Measurements from ENCODE around the gene CCDC124. TPM values are rescaled to one million over a fixed set of nuclear protein-coding genes. Genes with fewer than 3 reads are reported as not detected.
"Not testable (repeated sequence)": the region's sequence is repeated elsewhere in the genome, so short reads cannot be mapped to it uniquely, and the experiment has no call there.

CCDC124 gene
- total RNA-seq = 24.8 and 58.4 TPM in 2 replicates

DNA sequence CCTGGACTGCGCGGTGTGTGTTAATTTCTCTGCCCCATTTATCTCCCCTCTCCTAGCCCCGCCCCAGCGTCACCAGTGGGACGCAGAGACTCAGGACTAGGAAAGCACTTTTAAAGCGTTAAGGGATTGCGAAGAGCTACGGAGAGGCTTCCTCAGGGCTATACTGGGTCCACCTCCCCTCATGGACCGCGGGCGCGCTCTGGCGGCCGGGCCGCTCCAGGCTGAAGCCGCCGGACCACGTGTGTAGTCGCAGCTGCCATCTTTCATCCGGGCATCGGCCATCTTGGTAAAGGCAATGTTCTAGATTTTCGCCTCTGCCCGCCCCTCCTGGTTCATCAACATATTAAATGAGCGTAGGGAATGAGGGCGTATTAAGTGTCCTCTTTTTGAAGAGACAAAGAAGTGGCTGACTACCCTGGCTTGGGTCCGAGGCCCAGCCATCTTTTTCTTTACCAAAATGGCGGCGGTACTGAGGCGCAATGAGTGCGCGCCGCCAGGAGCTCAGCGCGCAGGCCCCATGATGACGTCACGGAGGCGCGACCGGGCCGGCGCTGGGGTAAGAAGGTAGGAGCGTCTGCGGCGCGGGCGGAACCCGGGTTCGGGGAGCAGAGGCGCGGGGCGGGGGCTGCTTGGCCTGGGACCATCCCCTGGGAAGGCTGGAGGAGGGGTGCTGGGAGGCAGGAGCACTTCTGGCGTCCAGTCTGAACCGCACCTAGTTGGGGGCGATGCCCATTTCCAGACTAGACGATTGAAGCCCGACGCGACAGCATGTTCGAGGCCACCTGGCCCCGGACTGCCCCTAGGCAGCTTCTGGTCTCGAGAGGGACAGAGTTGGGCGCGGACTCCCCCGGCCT lies at the start of gene CCDC124:
Gene CCDC124 (plus strand): TSS at position 531 of the 854 bp plus-strand sequence. CDS start 3,406 bp downstream, outside the sequence.
- peak; percentile 94 for DNase-seq

GRCh38 chr19:17883627-17884410 lies 49.0 kb upstream of the CCDC124 start:
- no peak for DNase-seq

DNA sequence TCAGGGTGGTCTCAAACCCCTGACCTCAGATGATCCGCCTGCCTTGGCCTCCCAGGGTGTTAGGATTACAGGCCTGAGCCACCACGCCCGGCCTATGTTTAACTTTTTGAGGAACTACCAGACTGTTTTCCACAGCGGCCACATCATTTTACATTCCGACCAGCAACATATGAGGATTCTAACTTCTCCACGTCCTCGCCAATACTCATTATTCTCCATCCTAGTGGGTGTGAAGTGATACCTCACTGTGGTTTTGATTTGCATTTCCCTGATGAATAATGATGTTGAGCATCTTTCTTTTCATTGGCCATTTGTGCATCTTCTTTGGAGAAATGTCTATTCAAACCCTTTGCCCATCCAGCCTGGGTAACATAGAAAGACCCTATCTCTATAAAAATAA lies 46.3 kb upstream of the CCDC124 start:
- DNase-seq = no peak

DNA sequence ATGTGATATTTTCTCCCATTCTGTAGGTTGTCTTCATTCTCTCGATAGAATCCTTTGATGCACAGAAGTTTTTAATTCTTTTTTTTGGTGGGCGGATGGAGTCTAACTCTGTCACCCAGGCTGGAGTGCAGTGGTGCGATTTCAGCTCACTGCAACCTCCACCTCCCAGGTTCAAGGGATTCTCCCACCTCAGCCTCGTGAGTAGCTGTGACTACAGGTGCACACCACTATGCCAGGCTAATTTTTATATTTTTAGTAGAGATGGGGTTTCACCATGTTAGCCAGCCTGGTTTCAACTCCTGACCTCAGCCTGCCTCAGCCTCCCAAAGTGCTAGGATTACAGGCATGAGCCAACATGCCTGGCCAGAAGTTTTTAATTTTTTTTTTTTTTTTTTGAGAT lies 45.6 kb upstream of the CCDC124 start:
- DNase-seq = not testable (repeated sequence)

DNA sequence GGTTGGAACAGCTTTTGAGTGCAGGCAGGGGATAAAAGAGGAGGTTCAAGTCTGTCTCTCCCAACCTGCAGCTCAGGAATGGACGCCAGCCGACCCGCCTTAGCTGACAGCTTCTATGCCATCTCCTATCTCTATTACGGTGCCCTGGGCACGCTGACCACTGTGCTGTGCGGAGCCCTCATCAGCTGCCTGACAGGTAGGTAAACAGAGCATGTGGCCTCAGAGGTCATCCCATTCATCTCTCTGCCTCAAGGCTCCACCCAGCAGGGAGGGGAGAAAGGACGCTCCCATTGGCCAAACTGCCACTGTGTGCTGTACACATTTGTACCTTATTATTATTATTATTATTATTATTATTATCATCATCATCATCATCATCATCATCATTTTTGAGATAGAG lies 44.6 kb upstream of the CCDC124 start:
- DNase-seq = no peak

DNA sequence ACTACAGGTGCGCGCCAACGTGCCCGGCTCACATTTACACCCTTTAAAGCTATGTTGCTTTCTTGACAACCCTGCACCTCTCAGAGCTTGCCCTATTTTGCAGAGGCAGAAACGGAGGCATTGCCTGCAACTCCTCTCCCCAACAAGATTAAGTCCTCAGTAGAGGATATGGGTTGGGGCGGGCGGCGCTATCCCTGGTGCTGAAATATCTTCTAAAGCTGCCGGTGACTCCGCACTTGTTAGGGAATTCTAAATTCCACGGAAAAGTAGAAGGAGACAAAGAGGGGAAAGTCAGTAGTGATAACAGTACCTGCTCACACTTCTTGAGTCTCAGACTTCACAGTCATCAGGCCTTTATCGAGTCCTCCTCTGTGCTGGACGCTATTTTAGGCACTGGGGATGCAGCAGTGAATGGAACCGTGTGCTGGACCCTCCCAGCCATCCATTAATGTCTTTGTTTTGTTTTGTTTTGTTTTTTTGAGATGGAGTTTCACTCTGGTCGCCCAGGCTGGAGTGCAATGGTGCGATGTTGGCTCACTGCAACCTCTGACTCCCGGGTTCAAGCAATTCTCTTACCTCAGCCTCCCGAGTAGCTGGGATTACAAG lies 43.1 kb upstream of the CCDC124 start:
- peak; percentile 61 for DNase-seq

DNA sequence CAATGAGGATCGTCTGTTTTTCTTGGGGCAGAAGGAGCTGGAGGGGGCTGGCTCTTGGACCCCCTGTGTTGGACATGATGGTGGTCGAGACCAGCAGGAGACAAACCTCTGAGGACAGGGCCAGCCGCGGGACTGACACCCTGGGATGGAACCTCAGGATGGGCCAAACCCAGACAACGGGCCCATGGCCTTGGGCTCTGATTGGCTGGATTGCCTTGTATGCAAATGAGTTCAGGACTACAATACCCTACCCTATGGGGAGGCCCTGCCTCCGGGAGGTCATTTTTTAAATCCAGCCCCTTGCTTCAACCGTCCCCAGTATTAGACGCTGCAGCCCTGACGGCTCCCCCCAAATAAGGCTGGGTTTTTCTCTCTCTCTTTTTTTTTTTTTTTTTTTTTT lies 39.0 kb upstream of the CCDC124 start:
- no peak for DNase-seq

DNA sequence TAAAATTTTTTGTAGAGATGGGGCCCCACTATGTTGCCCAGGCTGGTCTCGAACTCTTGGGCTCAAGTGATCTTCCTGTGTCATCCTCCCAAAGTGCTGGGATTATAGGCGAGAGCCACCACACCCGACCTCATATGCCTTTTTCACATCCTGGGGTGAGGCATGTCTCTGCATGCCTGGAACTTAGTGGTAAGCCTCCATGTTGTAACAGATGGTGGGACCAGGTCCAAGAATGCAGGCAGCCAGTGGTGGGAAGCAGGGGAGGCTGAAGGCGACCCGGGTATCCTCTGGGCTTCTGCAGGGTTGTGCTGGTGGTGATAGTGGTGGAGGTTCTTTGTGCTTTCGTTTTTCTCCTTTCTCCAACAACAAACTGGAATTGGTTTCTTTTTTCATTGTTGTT lies 30.1 kb upstream of the CCDC124 start:
- no peak for DNase-seq

DNA sequence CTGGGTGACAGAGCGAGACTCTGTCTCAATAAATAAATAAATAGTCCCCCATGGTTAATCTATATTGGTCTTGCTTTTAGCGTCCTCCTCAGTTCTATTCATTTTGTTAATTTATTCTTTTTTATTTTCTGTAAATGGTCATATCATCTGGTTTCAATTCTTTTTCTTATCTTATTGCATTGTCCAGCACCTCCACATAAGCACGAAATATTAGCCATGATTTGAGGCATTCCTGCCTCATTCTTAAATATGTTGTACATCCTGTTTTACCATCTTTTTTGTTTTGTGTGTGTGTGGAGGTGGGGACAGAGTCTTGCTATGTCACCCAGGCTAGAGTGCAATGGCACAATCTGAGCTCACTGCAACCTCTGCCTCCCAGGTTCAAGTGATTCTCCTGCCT lies 24.6 kb upstream of the CCDC124 start:
- DNase-seq = no peak

GRCh38 chr19:17909003-17909732 lies 23.6 kb upstream of the CCDC124 start:
- DNase-seq = no peak

DNA sequence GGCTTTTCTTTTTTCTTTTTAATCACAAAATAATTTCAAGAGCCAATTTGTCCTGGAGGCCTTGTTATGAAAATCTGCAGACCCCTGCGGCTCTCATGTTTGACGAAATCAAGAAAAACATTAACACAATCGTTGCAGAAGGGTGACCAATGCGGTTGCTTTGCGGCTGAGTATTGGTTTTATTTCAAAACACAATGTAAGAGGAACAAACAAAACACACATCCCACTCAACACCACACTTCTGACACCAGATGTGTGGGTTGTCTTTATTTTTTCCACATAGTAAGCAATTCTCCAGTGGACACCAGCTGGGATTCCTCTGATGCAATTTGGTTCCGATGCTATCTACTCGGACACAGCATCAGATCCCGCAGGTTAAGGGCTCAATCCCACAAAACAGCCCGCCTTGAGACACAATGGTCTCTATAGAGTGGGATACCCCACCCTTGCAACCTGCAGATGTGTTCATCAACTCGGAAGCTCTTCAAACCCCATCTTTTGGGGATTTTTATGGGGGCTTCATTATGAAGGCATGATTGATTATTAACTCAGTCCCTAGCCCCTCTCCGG lies 21.9 kb upstream of the CCDC124 start:
- no peak for DNase-seq

- DNase-seq = no peak
These were observed 16.7 kb upstream of the CCDC124 start for GRCh38 chr19:17915940-17916593.

DNA sequence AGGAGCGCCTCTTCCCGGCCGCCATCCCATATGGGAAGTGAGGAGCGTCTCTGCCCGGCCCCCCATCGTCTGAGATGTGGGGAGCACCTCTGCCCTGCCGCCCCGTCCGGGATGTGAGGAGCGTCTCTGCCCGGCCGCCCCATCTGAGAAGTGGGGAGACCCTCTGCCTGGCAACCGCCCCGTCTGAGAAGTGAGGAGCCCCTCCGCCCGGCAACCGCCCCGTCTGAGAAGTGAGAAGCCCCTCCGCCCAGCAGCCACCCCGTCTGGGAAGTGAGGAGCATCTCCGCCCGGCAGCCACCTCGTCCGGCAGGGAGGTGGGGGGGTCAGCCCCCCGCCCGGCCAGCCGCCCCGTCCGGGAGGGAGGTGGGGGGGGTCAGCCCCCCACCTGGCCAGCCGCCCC lies 14.7 kb upstream of the CCDC124 start:
- not testable (repeated sequence) for DNase-seq

GRCh38 chr19:17919122-17919521 lies 13.7 kb upstream of the CCDC124 start:
- not testable (repeated sequence) for DNase-seq

- no peak for DNase-seq
These were observed 12.3 kb upstream of the CCDC124 start for GRCh38 chr19:17920527-17920926.

DNA sequence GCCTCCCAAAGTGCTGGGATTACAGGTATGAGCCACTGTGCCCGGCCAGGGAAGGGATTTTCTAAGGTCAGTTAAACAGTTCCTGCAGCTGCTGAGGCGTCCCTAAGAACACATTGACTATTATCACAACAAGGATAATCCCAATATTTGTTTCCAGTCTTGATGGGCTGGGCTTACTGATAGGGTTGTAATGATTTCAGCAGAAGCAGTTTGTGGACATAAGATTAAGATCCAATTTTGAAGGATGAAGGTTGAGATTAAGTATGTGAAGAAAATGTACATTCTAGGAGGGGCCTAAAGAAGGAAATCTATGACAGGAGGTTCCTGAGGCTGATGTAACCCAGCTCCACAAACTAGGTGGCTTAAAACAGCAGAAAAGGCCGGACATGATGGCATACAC lies 10.7 kb upstream of the CCDC124 start:
- DNase-seq = no peak

GRCh38 chr19:17926044-17926443 lies 6.8 kb upstream of the CCDC124 start:
- DNase-seq = no peak

GRCh38 chr19:17929056-17929455 lies 3.8 kb upstream of the CCDC124 start:
- DNase-seq = no peak

DNA sequence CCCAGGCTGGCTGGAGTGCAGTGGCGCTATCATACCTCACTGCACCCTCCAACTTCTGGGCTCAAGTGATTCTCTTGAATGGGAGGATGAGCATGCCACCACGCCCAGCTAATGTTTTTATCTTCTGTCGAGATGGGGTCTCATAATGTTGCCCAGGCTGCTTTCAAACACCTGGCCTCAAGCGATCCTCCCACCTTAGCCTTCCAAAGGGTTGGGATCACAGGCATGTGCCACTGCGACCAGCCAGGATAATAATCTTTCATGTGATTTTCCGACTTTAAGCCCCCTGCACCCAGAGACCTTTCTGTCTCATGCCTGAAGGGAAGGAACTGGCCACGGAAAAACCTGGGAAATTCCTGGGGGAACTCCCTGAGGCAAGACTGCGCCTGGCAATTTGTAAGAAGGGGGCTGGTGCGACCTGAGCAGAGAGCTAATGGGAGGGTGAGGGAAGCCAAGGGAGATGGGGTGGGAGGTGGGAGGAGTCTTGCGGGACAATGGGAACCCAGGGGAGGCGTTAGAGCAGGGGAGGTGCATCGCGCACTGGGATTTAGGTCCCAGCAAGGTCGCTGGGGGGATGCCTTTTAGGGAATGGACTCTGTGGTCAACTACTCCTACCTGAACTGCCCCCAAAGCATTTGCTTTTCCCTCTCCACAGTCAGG lies 1.2 kb upstream of the CCDC124 start:
- peak; percentile 34 for DNase-seq

DNA sequence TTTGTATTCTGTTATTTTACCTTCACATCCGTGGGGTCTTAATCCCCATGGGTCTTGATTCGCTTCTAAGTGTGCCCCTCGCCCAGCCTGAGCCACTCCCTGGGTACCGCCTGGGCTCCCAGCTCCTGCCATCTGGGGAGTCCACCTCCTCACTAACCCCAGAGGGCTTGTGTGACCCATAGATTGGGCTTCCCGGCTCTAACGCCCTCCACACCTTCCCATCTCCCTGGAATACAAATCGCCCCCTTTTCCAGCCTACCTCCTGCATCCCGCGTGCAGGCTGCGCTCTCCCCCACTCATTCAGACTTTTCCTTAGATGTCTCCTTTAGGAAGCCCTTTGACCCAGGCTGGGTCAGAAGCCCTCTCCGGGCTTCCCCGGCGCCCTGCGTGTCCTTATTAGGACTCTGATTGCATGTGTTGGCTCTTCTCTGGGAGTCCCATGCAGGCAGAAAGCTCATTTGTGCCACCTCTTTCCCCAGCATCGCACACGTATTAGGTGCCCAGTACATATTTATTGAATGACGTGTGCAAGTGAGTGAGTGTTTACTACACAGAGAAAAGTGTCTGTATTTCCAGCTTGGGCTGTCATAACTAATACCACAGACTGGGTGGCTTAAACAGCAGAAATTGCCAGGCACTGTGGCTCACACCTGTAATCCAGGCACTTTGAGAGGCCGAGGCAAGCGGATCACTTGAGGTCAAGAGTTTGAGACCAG lies 757 bp downstream of the CCDC124 start:
- DNase-seq = peak; percentile 17

GRCh38 chr19:17936379-17936778 lies 3.6 kb downstream of the CCDC124 start:
- no peak for DNase-seq

All from dermis blood vessel endothelial cell (primary cell).